SK-N-SH (cell line): ENCODE results near the gene SECTM1. TPM values are rescaled to one million over a fixed set of nuclear protein-coding genes. Genes with fewer than 3 reads are reported as not detected.

Experiments
- CTCF ChIA-PET: fragments of 300-600, 350-600 bp; formaldehyde crosslinking; extraction: SDS; loops from one replicate; lab custom pipeline; 2021; lab: Yijun Ruan, JAX
- POLR2A ChIA-PET: fragments of 350-600 bp; sonication (Branson Sonifier 250); formaldehyde crosslinking; extraction: SDS; loops from one replicate; lab custom pipeline; 2020; ENCODE audit warnings: antibody characterized with exemption, inconsistent platforms; lab: Yijun Ruan, JAX
- DNase-seq: peaks from one replicate; pipeline ENCODE4 v3.0.0; 2012
- H2AFZ ChIP-seq: fragments of 200-600 bp; sonication (generic); 2 replicates; pipeline ENCODE4 v1.8.1; 2016; ENCODE audit warnings: antibody characterized with exemption, mild to moderate bottlenecking, low read depth
- H3F3A ChIP-seq: fragments of 200-600 bp; sonication (generic); replicated peaks from 2 replicates; pipeline ENCODE3; 2016; ENCODE audit warnings: antibody characterized with exemption, mild to moderate bottlenecking; ENCODE audit not compliant: insufficient read depth
- H3K27ac ChIP-seq, 2 experiments: fragments of 200-500 bp in 1 of 2; fragments of 200-600 bp in 1 of 2; sonication (Bioruptor generic) in 1 of 2; sonication (generic), shearing (Covaris generic) in 1 of 2; 2 replicates each; pipeline versions ENCODE4 v1.5.1 to v1.6.1; 2014 to 2016; ENCODE audit warnings: low read depth in 2 of 2, inconsistent platforms in 1 of 2, low read length in 1 of 2, mild to moderate bottlenecking in 1 of 2, mixed read lengths in 1 of 2
- H3K27me3 ChIP-seq: fragments of 200-600 bp; sonication (generic), shearing (Covaris generic); 2 replicates; pipeline ENCODE4 v1.6.1; 2016; ENCODE audit warnings: mixed run types; ENCODE audit not compliant: insufficient read depth
- H3K36me3 ChIP-seq, 2 experiments: fragments of 200-500 bp in 1 of 2; fragments of 200-600 bp in 1 of 2; sonication (Bioruptor generic) in 1 of 2; sonication (generic) in 1 of 2; replicated peaks in 1 of 2; 2 replicates each; pipeline versions ENCODE3 to v1.5.1; 2014 to 2016; ENCODE audit warnings: low read length in 1 of 2, mild to moderate bottlenecking in 1 of 2; ENCODE audit not compliant: insufficient read depth in 2 of 2, control insufficient read depth in 1 of 2
- H3K4me1 ChIP-seq, 2 experiments: fragments of 200-500 bp in 1 of 2; fragments of 200-600 bp in 1 of 2; sonication (Bioruptor generic) in 1 of 2; sonication (generic), shearing (Covaris generic) in 1 of 2; 2 replicates each; pipeline versions ENCODE4 v1.5.1 to v1.6.1; 2014 to 2016; ENCODE audit warnings: low read depth in 1 of 2, low read length in 1 of 2, mixed run types in 1 of 2; ENCODE audit not compliant: insufficient read depth in 2 of 2, control insufficient read depth in 1 of 2
- H3K4me2 ChIP-seq: fragments of 200-600 bp; sonication (generic), shearing (Covaris generic); 2 replicates; pipeline ENCODE4 v1.6.1; 2017; ENCODE audit warnings: mixed run types
- H3K4me3 ChIP-seq, 2 experiments: fragments of 200-500 bp in 1 of 2; fragments of 200-600 bp in 1 of 2; sonication (Bioruptor generic) in 1 of 2; sonication (generic), shearing (Covaris generic) in 1 of 2; 2 replicates each; pipeline versions ENCODE4 v1.5.1 to v1.8.1; 2014 to 2016; ENCODE audit warnings: low read depth in 2 of 2, inconsistent platforms in 1 of 2, low read length in 1 of 2, mild to moderate bottlenecking in 1 of 2, mixed read lengths in 1 of 2, moderate library complexity in 1 of 2
- H3K79me2 ChIP-seq: fragments of 200-600 bp; sonication (generic); 2 replicates; pipeline ENCODE4 v1.8.1; 2017; ENCODE audit warnings: mild to moderate bottlenecking; ENCODE audit not compliant: insufficient read depth
- H3K9ac ChIP-seq: fragments of 200-600 bp; sonication (generic); 2 replicates; pipeline ENCODE4 v1.6.1; 2017; ENCODE audit warnings: mixed run types
- H3K9me2 ChIP-seq: fragments of 200-600 bp; sonication (generic); 2 replicates; pipeline ENCODE4 v1.6.1; 2017; ENCODE audit warnings: mixed run types
- H3K9me3 ChIP-seq: fragments of 200-600 bp; sonication (generic); 2 replicates; pipeline ENCODE4 v1.6.1; 2017; ENCODE audit warnings: mixed run types, mild to moderate bottlenecking, moderate library complexity
- H4K20me1 ChIP-seq: fragments of 200-600 bp; sonication (generic); 2 replicates; pipeline ENCODE4 v1.6.1; 2017; ENCODE audit warnings: mild to moderate bottlenecking, mixed run types; ENCODE audit not compliant: insufficient read depth
- ELF1 ChIP-seq: IDR thresholded peaks from 2 replicates; pipeline ENCODE4 v1.4.0; 2012
- EZH2phosphoT487 ChIP-seq: fragments of 200-600 bp; sonication (generic); IDR thresholded peaks from 2 replicates; pipeline ENCODE4 v1.6.1; 2017; ENCODE audit warnings: low read depth, mixed run types, mild to moderate bottlenecking, antibody characterized with exemption, moderate library complexity, borderline replicate concordance
- FOSL2 ChIP-seq: IDR thresholded peaks from 2 replicates; pipeline ENCODE4 v1.4.0; 2012; ENCODE audit warnings: low read depth, mild to moderate bottlenecking, moderate library complexity, borderline replicate concordance
- FOXM1 ChIP-seq: IDR thresholded peaks from 2 replicates; pipeline ENCODE4 v1.4.0; 2012; ENCODE audit warnings: low read depth, mild to moderate bottlenecking
- GABPA ChIP-seq: IDR thresholded peaks from 2 replicates; pipeline ENCODE4 v1.4.0; 2012; ENCODE audit warnings: low read depth, mild to moderate bottlenecking
- JUND ChIP-seq: IDR thresholded peaks from 2 replicates; pipeline ENCODE4 v1.4.0; 2012
- MEF2A ChIP-seq: IDR thresholded peaks from 2 replicates; pipeline ENCODE4 v1.4.0; 2012; ENCODE audit warnings: low read depth, borderline replicate concordance
- RAD21 ChIP-seq: IDR thresholded peaks from 2 replicates; pipeline ENCODE4 v1.6.1; 2012; ENCODE audit warnings: mild to moderate bottlenecking, low read length
- RCOR1 ChIP-seq: fragments of 150-350 bp; IDR thresholded peaks from 2 replicates; pipeline ENCODE4 v1.6.1; 2017; ENCODE audit warnings: antibody characterized with exemption, low read length
- TCF12 ChIP-seq: IDR thresholded peaks from 2 replicates; pipeline ENCODE4 v1.4.0; 2012
- TEAD4 ChIP-seq: IDR thresholded peaks from 2 replicates; pipeline ENCODE4 v1.4.0; 2012; ENCODE audit warnings: mild to moderate bottlenecking, borderline replicate concordance; ENCODE audit not compliant: insufficient read depth
- WGBS: methylation state at CpG from one replicate; pipeline ENCODE4 v1.1.6; 2017; ENCODE audit warnings: low lambda C conversion rate; 5-methylcytosine and 5-hydroxymethylcytosine counted together
- polyA plus RNA-seq, 3 experiments: library from polyadenylated mRNA; depleted of rRNA; stranded (reverse); fragments of >200 nt; gene quantifications; 2 replicates each; pipeline ENCODE4 v1.2.3, GENCODE V29; 2012
- TF ChIP-seq, protein P1 (sequence below): IDR thresholded peaks from 2 replicates; pipeline ENCODE4 v1.4.0; 2012; ENCODE audit warnings: low read depth, borderline replicate concordance
- TF ChIP-seq, protein P2 (sequence below): IDR thresholded peaks from 2 replicates; pipeline ENCODE4 v1.4.0; 2012; ENCODE audit warnings: low read depth
- TF ChIP-seq, protein P3 (sequence below): fragments of 200-600 bp; sonication (generic); IDR thresholded peaks from 2 replicates; pipeline ENCODE4 v1.6.1; 2017; ENCODE audit warnings: antibody characterized with exemption, mild to moderate bottlenecking, moderate library complexity
- TF ChIP-seq, protein P4 (sequence below): fragments of 150-350 bp; IDR thresholded peaks from 2 replicates; pipeline ENCODE4 v1.6.1; 2017; ENCODE audit warnings: antibody characterized with exemption, low read length, low read depth, borderline replicate concordance

The SECTM1 gene
- polyA plus RNA-seq, 1 of the 3 experiments (the other 2 are of a cell fraction), result 3.8 TPM

DNA sequence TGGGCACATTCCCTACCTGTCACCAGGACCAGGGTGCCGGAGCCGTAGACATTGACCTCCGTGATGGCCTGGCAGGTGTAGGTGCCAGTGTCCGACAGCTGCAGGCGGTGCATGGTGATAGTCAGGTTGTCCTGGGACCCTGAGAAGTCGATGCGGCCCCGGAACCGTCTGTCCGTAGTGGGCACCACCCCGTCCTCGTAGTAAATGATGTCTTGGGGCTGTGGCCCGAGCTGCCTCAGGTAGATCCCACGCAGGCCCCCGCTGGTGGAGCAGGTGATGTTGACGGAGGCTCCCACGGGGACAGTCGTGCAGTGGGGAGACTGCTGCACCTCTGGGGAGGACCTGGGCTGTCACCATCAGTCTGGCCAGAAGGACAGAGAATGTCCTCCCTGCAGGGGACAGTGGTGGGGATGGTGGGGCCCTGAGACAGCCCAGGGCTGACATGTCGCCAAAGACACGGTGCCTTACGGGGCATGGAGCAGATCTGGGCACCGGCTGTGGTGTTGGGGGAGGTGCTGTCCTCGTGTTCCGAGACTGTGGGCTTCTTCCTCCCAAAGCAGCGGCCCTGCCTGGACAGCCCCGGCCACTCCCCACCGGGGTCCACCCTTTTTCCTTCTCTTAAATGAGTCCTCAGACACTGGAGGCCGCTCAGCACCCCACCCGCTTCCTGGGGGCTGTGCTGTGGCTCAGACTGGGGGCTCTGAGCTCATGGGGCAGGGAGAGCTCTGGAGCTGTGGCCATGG, 16.7 kb downstream of the SECTM1 start:
- Histone ChIP-seq H3K9ac (no peak overlapping the region), H4K20me1 (no peaks in the 10 kb centered on the region), H3K4me3 (no peak overlapping the region), H3K4me1 (peaks cover 5 to 14% of the 10 kb centered on the region in 2 experiments; a peak in 3 of 4 replicates), H3F3A (peaks cover 20% of the 10 kb centered on the region), H3K79me2 (no peaks in the 10 kb centered on the region), H3K27me3 (peaks cover 11% of the 10 kb centered on the region; the same call in 1 of the 2 replicates), H3K9me3 (no peaks in the 10 kb centered on the region), H3K9me2 (no peaks in the 10 kb centered on the region), H3K36me3 (no peaks in the 10 kb centered on the region), H3K27ac (no peak overlapping the region), H2AFZ (no peak overlapping the region), H3K4me2 (no peak overlapping the region)
- 90% methylated on average over 26 of the region's 29 CpGs for WGBS
- POLR2A ChIA-PET, result interaction anchor here (0.8 kb wide), 1 partner anchor 11 kb away, joined by 3 read pairs; no protein-coding TSS in a partner anchor
- DNase-seq, result no peak
- CTCF ChIA-PET, result interaction anchor here (1.0 to 3.0 kb wide), 7 partner anchors 9 to 111 kb away, joined by 3 to 24 read pairs (median 5); no protein-coding TSS in a partner anchor
- TF ChIP-seq ELF1 (no peak), FOXM1 (no peak), TEAD4 (no peak), GABPA (no peak), FOSL2 (no peak), MEF2A (no peak), EZH2phosphoT487 (no peak), JUND (no peak), RAD21 (no peak), RCOR1 (no peak), TCF12 (no peak)
- TF ChIP-seq, protein P1, sequence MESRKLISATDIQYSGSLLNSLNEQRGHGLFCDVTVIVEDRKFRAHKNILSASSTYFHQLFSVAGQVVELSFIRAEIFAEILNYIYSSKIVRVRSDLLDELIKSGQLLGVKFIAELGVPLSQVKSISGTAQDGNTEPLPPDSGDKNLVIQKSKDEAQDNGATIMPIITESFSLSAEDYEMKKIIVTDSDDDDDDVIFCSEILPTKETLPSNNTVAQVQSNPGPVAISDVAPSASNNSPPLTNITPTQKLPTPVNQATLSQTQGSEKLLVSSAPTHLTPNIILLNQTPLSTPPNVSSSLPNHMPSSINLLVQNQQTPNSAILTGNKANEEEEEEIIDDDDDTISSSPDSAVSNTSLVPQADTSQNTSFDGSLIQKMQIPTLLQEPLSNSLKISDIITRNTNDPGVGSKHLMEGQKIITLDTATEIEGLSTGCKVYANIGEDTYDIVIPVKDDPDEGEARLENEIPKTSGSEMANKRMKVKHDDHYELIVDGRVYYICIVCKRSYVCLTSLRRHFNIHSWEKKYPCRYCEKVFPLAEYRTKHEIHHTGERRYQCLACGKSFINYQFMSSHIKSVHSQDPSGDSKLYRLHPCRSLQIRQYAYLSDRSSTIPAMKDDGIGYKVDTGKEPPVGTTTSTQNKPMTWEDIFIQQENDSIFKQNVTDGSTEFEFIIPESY, result no peak
- TF ChIP-seq, protein P2, sequence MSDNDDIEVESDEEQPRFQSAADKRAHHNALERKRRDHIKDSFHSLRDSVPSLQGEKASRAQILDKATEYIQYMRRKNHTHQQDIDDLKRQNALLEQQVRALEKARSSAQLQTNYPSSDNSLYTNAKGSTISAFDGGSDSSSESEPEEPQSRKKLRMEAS, result no peak
- TF ChIP-seq, protein P3, sequence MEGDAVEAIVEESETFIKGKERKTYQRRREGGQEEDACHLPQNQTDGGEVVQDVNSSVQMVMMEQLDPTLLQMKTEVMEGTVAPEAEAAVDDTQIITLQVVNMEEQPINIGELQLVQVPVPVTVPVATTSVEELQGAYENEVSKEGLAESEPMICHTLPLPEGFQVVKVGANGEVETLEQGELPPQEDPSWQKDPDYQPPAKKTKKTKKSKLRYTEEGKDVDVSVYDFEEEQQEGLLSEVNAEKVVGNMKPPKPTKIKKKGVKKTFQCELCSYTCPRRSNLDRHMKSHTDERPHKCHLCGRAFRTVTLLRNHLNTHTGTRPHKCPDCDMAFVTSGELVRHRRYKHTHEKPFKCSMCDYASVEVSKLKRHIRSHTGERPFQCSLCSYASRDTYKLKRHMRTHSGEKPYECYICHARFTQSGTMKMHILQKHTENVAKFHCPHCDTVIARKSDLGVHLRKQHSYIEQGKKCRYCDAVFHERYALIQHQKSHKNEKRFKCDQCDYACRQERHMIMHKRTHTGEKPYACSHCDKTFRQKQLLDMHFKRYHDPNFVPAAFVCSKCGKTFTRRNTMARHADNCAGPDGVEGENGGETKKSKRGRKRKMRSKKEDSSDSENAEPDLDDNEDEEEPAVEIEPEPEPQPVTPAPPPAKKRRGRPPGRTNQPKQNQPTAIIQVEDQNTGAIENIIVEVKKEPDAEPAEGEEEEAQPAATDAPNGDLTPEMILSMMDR, result no peak
- TF ChIP-seq, protein P4, sequence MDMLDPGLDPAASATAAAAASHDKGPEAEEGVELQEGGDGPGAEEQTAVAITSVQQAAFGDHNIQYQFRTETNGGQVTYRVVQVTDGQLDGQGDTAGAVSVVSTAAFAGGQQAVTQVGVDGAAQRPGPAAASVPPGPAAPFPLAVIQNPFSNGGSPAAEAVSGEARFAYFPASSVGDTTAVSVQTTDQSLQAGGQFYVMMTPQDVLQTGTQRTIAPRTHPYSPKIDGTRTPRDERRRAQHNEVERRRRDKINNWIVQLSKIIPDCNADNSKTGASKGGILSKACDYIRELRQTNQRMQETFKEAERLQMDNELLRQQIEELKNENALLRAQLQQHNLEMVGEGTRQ, result no peak
